Endothelial cell (in vitro differentiated cells): Measurements from ENCODE around the gene ILKAP. TPM values are rescaled to one million over a fixed set of nuclear protein-coding genes. Genes with fewer than 3 reads are reported as not detected.

Experiments used
- DNase-seq: peaks from one replicate; pipeline ENCODE4 v3.0.0; 2021; ENCODE audit warnings: low spot score
- H3K27ac Mint-ChIP-seq: one replicate; pipeline ENCODE4 v1.8.0; 2021; ENCODE audit warnings: mixed read lengths, inconsistent platforms; ENCODE audit not compliant: unreplicated experiment
- H3K27me3 Mint-ChIP-seq: one replicate; pipeline ENCODE4 v1.8.0; 2021; ENCODE audit warnings: mild to moderate bottlenecking, moderate library complexity, mixed read lengths, inconsistent platforms; ENCODE audit not compliant: unreplicated experiment
- H3K36me3 Mint-ChIP-seq: one replicate; pipeline ENCODE4 v1.8.0; 2021; ENCODE audit warnings: mild to moderate bottlenecking, low read depth, mixed read lengths, inconsistent platforms; ENCODE audit not compliant: unreplicated experiment
- H3K4me1 Mint-ChIP-seq: one replicate; pipeline ENCODE4 v1.8.0; 2021; ENCODE audit warnings: mild to moderate bottlenecking, mixed read lengths, inconsistent platforms; ENCODE audit not compliant: unreplicated experiment
- H3K4me3 Mint-ChIP-seq: one replicate; pipeline ENCODE4 v1.8.0; 2021; ENCODE audit warnings: mild to moderate bottlenecking, mixed read lengths, inconsistent platforms; ENCODE audit not compliant: unreplicated experiment
- H3K9me3 Mint-ChIP-seq: one replicate; pipeline ENCODE4 v1.8.0; 2021; ENCODE audit warnings: mixed read lengths, inconsistent platforms; ENCODE audit not compliant: unreplicated experiment
- total RNA-seq: library from RNA; stranded (reverse); fragmentation: NEBNext Ultra II Directional; extraction: Animal tissue kit (Norgen Biotek cat#: 25700); gene quantifications from one replicate; pipeline ENCODE4 v1.2.1, GENCODE V29; 2021; ENCODE audit not compliant: unreplicated experiment
- TF ChIP-seq, protein P1 (sequence below): fragments of 200-600 bp; sonication (generic); IDR thresholded peaks from one replicate; pipeline ENCODE4 v1.5.0; 2021; ENCODE audit warnings: antibody characterized with exemption; ENCODE audit not compliant: unreplicated experiment

Gene ILKAP
- total RNA-seq, 1 donor from 2014 or later: 43.0 TPM

- DNase-seq: no peak
- TF ChIP-seq, protein P1, sequence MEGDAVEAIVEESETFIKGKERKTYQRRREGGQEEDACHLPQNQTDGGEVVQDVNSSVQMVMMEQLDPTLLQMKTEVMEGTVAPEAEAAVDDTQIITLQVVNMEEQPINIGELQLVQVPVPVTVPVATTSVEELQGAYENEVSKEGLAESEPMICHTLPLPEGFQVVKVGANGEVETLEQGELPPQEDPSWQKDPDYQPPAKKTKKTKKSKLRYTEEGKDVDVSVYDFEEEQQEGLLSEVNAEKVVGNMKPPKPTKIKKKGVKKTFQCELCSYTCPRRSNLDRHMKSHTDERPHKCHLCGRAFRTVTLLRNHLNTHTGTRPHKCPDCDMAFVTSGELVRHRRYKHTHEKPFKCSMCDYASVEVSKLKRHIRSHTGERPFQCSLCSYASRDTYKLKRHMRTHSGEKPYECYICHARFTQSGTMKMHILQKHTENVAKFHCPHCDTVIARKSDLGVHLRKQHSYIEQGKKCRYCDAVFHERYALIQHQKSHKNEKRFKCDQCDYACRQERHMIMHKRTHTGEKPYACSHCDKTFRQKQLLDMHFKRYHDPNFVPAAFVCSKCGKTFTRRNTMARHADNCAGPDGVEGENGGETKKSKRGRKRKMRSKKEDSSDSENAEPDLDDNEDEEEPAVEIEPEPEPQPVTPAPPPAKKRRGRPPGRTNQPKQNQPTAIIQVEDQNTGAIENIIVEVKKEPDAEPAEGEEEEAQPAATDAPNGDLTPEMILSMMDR: no peak
- Mint-ChIP-seq H3K4me1 (no peaks in the 10 kb centered on the region), H3K4me3 (no peak overlapping the region), H3K36me3 (no peaks in the 10 kb centered on the region), H3K9me3 (no peaks in the 10 kb centered on the region), H3K27me3 (peaks cover 8% of the 10 kb centered on the region), H3K27ac (no peak overlapping the region)
Observed at GRCh38 chr2:238125127-238125885, 78.2 kb downstream of the ILKAP start.

GRCh38 chr2:238124488-238125126, 78.9 kb downstream of the ILKAP start:
- TF ChIP-seq, protein P1: no peak
- DNase-seq: no peak
- Mint-ChIP-seq H3K27ac (no peak overlapping the region), H3K27me3 (peaks cover 8% of the 10 kb centered on the region), H3K4me3 (peak overlapping the region; percentile 15), H3K36me3 (no peaks in the 10 kb centered on the region), H3K4me1 (no peaks in the 10 kb centered on the region), H3K9me3 (no peaks in the 10 kb centered on the region)

- H3K9me3 Mint-ChIP-seq: no peaks in the 10 kb centered on the region
- H3K27ac Mint-ChIP-seq: no peak overlapping the region
- TF ChIP-seq, protein P1: no peak
- no peaks in the 10 kb centered on the region for H3K4me1 Mint-ChIP-seq
- peak overlapping the region; percentile 15 for H3K4me3 Mint-ChIP-seq
- H3K27me3 Mint-ChIP-seq: peaks cover 8% of the 10 kb centered on the region
- DNase-seq: no peak
- no peaks in the 10 kb centered on the region for H3K36me3 Mint-ChIP-seq
Observed at GRCh38 chr2:238123991-238124470, 79.5 kb downstream of the ILKAP start.

DNA sequence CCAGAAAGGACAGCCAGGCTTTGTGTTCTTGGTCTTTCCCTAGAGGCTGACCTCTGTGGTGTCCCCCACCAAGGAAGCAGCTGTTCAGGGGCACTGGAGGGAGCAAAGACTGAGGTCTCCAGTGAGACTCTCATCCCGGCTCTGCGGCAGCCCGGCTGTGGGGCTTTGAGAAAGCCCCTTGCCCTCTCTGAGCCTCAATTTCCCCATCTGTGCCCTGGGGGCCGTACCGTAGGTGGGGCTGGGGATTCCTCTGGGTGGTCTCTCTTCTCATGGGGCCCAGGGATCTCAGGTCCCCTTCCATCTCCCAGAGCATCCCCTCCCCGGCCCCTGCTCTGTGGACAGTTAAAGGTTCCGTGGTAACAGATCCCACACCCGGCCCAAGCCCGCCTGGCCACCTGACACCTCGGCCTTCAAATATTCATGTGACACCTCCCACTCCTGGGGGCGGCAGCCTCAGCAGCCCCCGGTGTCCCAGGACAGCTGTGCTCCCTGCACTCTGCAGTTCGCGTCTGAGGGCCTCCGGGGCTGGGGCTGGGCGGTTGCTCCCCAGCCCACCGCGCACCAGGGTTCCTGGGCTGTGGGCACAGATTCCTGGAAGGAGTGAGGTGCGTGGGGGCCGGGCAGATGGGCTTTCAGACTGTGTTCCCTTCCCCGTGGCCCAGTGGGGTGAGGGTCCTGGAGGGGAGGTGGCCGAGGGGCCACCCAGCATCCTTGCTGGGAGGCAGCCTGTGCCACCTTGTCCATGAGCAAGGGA, 80.1 kb downstream of the ILKAP start:
- TF ChIP-seq, protein P1: no peak
- Mint-ChIP-seq H3K4me1 (no peaks in the 10 kb centered on the region), H3K4me3 (no peak overlapping the region), H3K36me3 (no peaks in the 10 kb centered on the region), H3K9me3 (no peaks in the 10 kb centered on the region), H3K27me3 (peaks cover 8% of the 10 kb centered on the region), H3K27ac (no peak overlapping the region)
- no peak for DNase-seq
